SW480 (cell line): ENCODE data around the gene CDC45.

ENCODE experiments used
- DNase-seq: peaks from one replicate; pipeline ENCODE4 v3.0.0-alpha.2; 2016; ENCODE audit warnings: low spot score

The CDC45 gene

GRCh38 chr22:19496324-19496630 lies 16.6 kb downstream of the CDC45 start:
- DNase-seq = no peak

- no peak for DNase-seq
Measured at GRCh38 chr22:19497245-19497644, 17.5 kb downstream of the CDC45 start.

GRCh38 chr22:19498154-19498865 lies 18.6 kb downstream of the CDC45 start:
- DNase-seq = no peak

- no peak for DNase-seq
Measured at GRCh38 chr22:19498866-19499190, 19.1 kb downstream of the CDC45 start.

- DNase-seq = no peak
Measured at GRCh38 chr22:19499236-19499879, 19.6 kb downstream of the CDC45 start.

- no peak for DNase-seq
Measured at GRCh38 chr22:19499880-19500242, 20.1 kb downstream of the CDC45 start.

- DNase-seq = no peak
Measured at GRCh38 chr22:19501897-19502447, 22.3 kb downstream of the CDC45 start.

- no peak for DNase-seq
Measured at GRCh38 chr22:19503367-19503766, 23.6 kb downstream of the CDC45 start.

- no peak for DNase-seq
Measured at GRCh38 chr22:19503869-19504268, 24.1 kb downstream of the CDC45 start.

- no peak for DNase-seq
Measured at GRCh38 chr22:19504900-19505734, 25.4 kb downstream of the CDC45 start.

- no peak for DNase-seq
Measured at GRCh38 chr22:19505735-19506126, 26.0 kb downstream of the CDC45 start.

GRCh38 chr22:19506212-19506611 lies 26.5 kb downstream of the CDC45 start:
- no peak for DNase-seq

GRCh38 chr22:19507534-19507861 lies 27.8 kb downstream of the CDC45 start:
- no peak for DNase-seq

GRCh38 chr22:19508024-19508776 lies 28.5 kb downstream of the CDC45 start:
- no peak for DNase-seq

- no peak for DNase-seq
Measured at GRCh38 chr22:19509191-19509590, 29.5 kb downstream of the CDC45 start.

GRCh38 chr22:19509923-19510322 lies 30.2 kb downstream of the CDC45 start:
- no peak for DNase-seq

- DNase-seq = no peak
Measured at GRCh38 chr22:19510919-19511341, 31.2 kb downstream of the CDC45 start.

GRCh38 chr22:19513823-19514222 lies 34.1 kb downstream of the CDC45 start:
- no peak for DNase-seq

GRCh38 chr22:19514831-19515565 lies 35.3 kb downstream of the CDC45 start:
- no peak for DNase-seq

GRCh38 chr22:19515654-19516377 lies 36.1 kb downstream of the CDC45 start:
- no peak for DNase-seq
